D721Med (cell line): ENCODE measurements around the gene IRX4.

ENCODE experiments used
- DNase-seq: peaks from one replicate; pipeline ENCODE4 v3.0.0; 2011; ENCODE audit warnings: low spot score; ENCODE audit not compliant: insufficient read length
- FAIRE-seq: peaks from 2 replicates; lab custom pipeline; 2011; peaks lifted over from hg19 to GRCh38; lab: Jason Lieb, UNC
- TF ChIP-seq, protein P1 (sequence below): IDR thresholded peaks from 2 replicates; pipeline ENCODE4 v1.5.1; 2012; ENCODE audit warnings: mild to moderate bottlenecking, control low read depth; ENCODE audit not compliant: insufficient read depth; ENCODE audit errors: missing control alignments

Gene IRX4

DNA sequence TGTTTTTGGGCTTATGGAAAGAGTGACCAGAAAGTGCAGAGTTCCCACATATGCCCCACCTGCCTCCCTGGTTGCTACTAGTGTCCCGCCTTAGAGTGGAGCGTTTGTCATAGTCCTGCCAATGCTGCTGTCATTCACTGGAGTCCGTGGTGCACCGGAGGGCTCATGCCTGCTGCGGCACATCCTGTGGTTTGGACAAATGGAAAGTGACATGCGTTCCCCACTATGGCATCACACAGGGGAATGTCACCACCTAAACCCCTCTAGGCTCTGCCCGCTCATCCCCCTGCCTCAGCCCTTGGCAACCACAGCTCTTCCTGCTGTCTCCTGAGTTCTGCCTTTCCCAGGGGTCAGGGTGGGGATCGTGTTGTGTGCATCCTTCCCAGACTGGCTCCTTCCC is 29.2 kb downstream of the IRX4 start:
- FAIRE-seq (no peak), DNase-seq (no peak)
- TF ChIP-seq, protein P1, sequence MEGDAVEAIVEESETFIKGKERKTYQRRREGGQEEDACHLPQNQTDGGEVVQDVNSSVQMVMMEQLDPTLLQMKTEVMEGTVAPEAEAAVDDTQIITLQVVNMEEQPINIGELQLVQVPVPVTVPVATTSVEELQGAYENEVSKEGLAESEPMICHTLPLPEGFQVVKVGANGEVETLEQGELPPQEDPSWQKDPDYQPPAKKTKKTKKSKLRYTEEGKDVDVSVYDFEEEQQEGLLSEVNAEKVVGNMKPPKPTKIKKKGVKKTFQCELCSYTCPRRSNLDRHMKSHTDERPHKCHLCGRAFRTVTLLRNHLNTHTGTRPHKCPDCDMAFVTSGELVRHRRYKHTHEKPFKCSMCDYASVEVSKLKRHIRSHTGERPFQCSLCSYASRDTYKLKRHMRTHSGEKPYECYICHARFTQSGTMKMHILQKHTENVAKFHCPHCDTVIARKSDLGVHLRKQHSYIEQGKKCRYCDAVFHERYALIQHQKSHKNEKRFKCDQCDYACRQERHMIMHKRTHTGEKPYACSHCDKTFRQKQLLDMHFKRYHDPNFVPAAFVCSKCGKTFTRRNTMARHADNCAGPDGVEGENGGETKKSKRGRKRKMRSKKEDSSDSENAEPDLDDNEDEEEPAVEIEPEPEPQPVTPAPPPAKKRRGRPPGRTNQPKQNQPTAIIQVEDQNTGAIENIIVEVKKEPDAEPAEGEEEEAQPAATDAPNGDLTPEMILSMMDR, result no peak

DNA sequence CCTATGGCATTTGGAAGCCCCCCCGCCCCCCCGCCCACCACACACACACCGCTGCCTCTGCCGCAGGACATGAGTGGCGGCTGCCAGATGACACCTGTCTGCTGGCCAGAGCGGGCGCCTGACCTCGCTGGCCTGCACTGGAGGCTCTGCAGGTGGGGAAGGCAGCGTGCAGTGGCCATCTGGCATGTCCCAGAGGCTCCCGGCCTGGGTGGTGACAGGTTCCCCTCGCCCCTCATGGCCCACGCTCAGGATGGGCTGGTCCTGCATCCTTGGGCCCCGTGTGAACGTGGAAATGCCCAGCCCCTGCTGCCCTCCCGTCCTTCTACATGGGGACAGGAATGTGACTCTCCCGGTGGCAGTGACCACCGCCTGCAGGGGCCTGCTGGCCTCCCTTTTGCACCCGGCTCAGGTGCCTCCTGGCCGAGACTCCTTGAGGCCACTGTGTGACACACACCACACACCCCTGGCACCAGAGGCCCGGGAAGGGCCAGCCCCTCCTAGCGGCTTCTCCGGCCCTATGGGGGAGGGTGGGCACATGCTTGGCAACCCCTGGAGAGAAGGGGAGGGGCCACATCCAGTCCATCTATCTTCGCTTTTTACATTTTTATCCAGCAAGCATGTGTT is 30.3 kb downstream of the IRX4 start:
- DNase-seq, result no peak
- FAIRE-seq, result no peak
- TF ChIP-seq, protein P1, result no peak

- DNase-seq (no peak), FAIRE-seq (no peak)
- TF ChIP-seq, protein P1, result no peak
These were observed 31.3 kb downstream of the IRX4 start for GRCh38 chr5:1851290-1851934.

DNA sequence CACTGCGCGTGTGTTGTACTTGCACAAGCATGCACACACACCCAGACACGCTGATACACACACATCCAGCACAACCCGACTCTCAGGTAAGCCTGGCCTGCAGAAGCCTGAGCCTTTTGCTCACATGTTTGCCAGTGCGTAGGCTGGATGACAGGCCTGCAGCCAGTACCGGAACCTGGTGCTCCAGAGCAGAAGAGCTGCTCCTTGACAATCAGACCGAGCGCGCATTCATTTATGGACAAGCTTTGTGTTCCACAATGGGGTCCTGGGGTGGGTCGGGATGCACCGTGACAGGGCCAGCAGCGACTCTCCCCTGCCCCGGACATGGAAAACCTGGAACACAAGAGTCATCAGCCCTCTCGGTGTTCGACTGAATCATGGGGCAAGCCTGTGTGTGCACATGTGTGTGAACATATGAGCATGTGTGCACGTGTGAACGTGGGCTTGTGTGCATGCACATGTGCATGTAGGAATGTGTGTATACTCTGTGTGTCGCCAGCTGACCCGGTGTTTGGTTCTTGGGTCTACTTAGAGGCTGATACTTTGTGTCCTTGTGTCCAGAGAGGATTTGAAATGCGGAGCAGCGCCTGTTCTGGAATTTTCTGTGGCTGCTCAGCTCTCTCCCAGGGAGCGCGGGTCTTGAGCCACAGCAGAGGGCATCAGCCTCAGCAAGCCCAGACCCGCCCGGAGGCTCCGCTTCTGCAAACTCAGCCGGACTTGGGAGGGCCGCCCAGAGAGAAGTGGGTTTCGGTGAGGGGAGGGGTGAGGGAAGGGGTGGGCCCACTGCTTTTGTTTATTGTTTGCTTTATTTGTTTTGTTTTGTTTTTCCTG is 32.2 kb downstream of the IRX4 start:
- TF ChIP-seq, protein P1, result no peak
- no peak for FAIRE-seq
- no peak for DNase-seq

DNA sequence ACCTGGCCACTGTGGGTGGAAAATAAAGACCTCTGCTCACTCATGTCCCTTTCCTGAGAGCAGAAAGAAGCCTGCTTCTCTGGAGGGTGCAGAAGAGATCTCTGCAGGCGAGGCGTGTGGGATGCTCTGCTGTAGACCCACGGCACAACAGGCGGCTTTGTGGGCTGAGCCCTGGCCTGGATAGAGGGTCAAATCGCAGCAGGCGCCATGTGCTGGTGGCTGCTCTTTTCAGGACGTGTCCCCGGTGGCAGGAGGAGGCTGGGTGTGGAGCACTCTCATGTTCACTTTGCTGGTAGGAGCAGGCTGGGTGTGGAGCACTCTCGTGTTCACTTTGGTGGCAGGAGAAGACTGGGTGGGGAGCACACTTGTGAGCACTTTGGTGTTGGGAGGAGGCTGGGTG is 35.1 kb downstream of the IRX4 start:
- no peak for FAIRE-seq

DNA sequence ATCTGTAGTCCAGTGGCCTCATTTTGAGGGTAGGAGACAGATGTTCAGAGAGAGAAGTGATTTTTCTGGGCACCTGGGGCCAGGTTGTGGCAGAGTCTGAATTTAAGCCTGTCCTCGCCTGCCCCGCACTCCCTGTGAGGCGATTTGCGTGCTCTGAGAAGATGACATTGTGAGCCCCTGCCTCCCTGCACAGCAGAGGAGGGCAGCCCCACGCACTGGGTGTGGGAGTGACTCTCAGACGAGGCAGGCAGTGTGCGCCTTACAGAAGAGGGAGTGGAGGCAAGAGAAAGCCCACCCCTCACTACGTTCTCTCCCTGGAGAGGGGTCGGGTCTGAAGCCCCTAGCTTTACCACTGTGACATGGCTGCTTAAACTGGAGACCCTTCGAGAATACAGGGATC is 35.7 kb downstream of the IRX4 start:
- DNase-seq, result no peak
- TF ChIP-seq, protein P1, result no peak
- FAIRE-seq, result no peak

More for the DNA sequence above, 35.1 kb downstream of the IRX4 start:
- DNase-seq, result no peak
- TF ChIP-seq, protein P1, result no peak
